Gastrocnemius medialis (tissue), 4 donors: Measurements from ENCODE around the gene PSTPIP1.

ENCODE experiments used
- POLR2A ChIP-seq, 2 donors: fragments of 450-650 bp; IDR thresholded peaks; one replicate each; pipeline ENCODE4 v1.6.1; 2017; ENCODE audit warnings: antibody characterized with exemption in 2 of 2, mild to moderate bottlenecking in 2 of 2, moderate library complexity in 2 of 2
- TF ChIP-seq, protein P1 (sequence below), 5 experiments: fragments of 450-650 bp in 3 of 5; fragments of 200-600 bp in 2 of 5; sonication (generic) in 2 of 5; IDR thresholded peaks in 4 of 5; conservative IDR thresholded peaks in 1 of 5; 1 replicate in 4 of 5; 2 replicates in 1 of 5; pipeline ENCODE4 v1.5.1; 2016 to 2019; ENCODE audit warnings: antibody characterized with exemption in 5 of 5, mild to moderate bottlenecking in 3 of 5, moderate library complexity in 3 of 5

DNA sequence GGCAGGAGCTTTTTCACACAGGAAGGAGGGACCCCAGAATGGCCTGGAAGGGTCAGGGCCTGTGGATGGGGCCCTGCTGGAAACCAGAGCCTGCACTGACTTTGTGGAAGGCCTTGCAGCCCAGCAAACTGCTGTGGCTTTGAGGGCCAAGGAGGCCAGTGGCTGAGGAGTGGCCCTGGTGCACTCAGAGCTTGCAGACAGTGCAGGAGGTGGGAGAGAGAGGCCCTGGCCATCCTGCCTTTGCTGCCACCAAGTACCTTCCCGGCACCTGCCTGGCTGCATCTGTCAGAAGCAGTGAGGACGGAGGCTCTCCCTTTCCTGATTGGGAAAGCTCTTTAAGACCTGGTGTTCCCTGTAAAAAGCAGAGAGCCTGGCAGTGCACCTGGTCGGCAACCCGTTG is 6.4 kb downstream of the PSTPIP1 start:
- TF ChIP-seq, protein P1, sequence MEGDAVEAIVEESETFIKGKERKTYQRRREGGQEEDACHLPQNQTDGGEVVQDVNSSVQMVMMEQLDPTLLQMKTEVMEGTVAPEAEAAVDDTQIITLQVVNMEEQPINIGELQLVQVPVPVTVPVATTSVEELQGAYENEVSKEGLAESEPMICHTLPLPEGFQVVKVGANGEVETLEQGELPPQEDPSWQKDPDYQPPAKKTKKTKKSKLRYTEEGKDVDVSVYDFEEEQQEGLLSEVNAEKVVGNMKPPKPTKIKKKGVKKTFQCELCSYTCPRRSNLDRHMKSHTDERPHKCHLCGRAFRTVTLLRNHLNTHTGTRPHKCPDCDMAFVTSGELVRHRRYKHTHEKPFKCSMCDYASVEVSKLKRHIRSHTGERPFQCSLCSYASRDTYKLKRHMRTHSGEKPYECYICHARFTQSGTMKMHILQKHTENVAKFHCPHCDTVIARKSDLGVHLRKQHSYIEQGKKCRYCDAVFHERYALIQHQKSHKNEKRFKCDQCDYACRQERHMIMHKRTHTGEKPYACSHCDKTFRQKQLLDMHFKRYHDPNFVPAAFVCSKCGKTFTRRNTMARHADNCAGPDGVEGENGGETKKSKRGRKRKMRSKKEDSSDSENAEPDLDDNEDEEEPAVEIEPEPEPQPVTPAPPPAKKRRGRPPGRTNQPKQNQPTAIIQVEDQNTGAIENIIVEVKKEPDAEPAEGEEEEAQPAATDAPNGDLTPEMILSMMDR (IDR thresholded peaks at IDR 0.05 in 4 of 5, conservative IDR thresholded peaks at IDR 0.05 in 1 of 5): no peak
- no peak for TF ChIP-seq POLR2A (IDR thresholded peaks at IDR 0.05)
